SKM-1 (cell line): ENCODE data around the gene DHH.

Experiments
- DNase-seq: peaks from one replicate; lab custom pipeline; 2025; ENCODE audit not compliant: unreplicated experiment; lab: John Stamatoyannopoulos, UW

DHH gene

GRCh38 chr12:49051373-49051764 lies 43.2 kb downstream of the DHH start:
- no peak for DNase-seq

GRCh38 chr12:49050507-49051372 lies 43.9 kb downstream of the DHH start:
- DNase-seq, result no peak

DNA sequence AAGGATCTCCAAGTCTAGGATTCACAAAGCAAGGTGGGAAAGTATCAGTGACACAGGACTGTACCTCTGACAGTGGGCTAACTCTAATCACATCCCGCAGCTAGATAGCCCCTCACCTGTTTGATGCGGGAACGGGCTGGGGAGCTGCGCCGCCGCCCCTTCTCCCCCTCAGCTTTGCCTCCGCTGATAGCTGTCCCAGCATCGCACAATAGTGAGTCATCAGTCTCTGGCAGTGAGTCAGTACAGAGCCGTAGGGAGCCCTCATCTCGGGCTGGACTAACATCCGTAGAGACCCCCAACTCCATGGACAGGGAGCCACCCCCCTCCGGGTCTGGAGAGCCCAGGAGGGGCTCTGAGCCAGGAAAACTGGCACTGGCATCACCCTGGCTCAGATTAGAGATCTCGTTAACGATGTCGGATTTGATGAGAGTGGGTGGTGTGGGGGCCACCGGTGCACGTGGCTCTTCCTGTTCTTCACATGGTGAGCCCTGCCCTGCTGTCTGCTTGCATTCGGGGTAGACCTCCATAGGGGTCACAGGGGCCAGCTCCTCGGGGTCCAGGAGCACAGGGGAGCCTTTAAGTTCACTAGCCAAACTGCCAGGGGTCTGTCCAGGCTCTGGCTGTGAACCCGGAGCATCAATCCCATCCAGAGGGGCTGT lies 44.9 kb downstream of the DHH start:
- DNase-seq, result no peak

- DNase-seq, result no peak
Observed at GRCh38 chr12:49048953-49049352, 45.6 kb downstream of the DHH start.

GRCh38 chr12:49046129-49046895 lies 48.3 kb downstream of the DHH start:
- DNase-seq, result no peak

DNA sequence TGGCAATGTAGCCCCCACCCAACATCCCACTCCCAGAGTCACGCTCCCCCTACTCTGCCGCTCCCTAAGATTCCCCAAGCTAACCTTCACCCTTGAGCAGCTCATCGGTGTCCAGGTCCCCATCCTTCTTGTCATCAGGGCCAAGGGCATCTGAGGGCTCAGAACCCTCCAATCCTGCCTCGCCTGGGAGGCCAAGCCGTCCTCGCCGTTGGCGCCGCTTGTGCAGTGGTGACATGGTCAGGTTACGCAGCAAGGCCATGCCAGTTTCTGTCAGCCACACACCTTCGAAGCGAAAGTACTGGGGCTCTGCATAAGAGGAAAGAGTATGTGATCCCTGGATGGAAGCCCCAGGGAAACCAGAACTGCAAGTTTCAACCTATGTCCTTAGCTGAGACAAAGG lies 49.9 kb downstream of the DHH start:
- DNase-seq, result no peak

DNA sequence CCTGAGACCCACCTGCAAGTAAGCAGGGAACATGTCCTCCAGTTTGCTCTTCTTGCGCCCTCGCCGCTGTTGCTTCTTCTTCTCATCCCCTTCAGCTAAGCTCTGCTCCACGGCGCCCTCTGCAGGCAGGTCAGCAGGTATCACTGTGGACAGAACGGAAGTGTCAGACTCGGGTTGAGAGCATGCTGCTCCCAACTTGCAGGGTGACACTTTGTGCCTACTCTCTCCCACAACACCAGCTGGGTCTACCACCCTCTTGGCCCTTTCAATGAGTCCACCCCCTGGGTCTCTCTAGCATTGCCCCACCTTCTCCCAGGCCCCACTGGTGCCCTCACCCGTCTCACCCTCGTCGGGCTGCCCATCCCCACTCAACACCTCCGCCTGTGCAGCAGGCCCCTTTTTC lies 50.7 kb downstream of the DHH start:
- peak; percentile 20 for DNase-seq

DNA sequence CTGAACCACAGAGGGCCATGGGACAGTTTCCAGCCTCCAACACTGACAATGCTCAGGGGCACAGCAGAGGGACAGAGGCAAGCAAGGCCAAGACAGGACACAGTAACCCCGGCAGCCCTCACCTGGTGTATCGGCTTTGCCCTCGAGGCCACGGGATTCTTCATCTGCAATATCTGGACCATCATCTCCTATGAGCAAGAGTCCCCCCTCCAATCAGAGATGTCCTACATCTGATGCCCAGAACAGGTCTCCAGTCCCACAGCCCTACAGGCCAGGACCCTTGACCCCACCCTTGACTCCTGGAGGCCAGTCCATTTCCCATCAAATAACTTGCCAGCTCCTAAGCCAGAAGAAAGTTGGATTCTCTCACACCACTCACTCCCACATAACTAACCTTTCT lies 51.4 kb downstream of the DHH start:
- no peak for DNase-seq

GRCh38 chr12:49041881-49042484 lies 52.6 kb downstream of the DHH start:
- DNase-seq, result no peak

GRCh38 chr12:49041036-49041880 lies 53.3 kb downstream of the DHH start:
- no peak for DNase-seq

- DNase-seq, result no peak
Observed at GRCh38 chr12:49040364-49040855, 54.2 kb downstream of the DHH start.

GRCh38 chr12:49039421-49040363 lies 54.9 kb downstream of the DHH start:
- no peak for DNase-seq

DNA sequence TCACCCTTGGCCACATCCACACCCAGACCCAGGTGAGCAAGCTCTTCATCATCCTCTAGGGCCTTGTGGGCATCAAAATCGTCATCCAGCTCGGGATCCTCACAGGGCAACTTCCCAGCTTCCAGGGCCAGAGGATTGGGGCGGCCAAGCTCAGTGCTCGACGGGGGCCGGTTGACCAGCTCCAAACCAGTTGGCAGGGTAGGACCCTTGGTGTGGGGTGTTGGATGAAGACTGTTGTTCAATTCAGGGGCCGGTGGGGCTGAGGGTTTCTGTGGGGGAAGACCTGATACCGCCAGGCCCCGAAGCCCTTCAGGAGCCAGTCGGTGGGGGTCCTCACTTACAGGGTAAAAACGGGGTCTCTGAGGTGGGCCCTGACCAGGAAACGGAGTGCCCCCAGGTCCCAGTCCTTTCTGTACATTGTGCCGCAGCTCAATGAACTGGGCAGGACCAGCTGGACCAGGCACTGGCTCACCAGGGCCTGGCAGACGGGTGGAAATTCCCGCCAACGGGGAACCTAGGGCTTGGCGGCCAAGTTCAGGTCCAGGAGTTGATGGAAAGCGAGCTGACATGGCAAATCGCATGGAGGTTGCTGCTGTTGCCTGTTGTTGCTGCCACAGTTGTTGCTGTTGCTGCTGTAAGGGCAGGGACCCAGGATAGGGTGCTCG lies 56.2 kb downstream of the DHH start:
- no peak for DNase-seq

GRCh38 chr12:49037947-49038237 lies 56.7 kb downstream of the DHH start:
- DNase-seq, result no peak

DNA sequence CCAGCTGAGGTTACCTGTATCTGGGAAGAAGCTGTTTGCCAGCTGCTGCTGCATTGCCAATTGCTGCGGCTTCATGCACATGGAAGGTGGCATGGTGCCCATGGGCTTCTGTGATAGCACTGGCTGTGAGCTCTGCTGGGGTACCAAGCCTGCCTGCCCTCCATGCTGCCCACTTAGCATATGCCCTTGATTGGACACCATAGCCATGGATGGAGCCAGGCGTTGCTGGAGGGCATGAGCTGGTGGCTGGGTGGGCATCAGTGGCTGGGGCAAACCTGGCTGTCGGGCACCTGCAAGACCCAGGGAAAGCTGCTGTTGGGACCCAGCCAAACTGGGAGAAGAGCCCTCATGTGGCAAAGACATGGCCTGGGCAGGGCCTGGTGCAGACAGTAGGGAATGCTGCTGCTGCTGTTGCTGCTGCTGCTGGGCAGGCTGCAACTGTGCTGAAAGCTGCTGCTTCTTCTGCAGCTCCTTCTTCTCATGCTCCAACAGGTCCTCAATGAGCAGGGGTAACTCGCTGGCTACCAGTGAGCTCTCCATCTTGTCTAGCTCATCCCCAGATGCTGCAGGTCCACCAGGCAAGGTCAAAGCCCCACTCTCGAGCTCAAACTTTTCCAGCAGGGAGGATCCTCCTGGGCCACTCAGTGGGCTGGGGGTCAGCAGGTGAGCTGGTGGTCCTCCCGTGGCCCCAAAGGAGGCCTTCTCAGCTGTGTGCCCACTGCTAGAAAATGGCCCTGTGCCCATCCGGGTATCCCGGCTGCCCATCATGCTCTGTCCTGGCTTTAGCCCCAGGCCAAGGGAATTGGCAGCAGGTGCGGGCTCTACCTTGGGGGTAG lies 57.3 kb downstream of the DHH start:
- DNase-seq, result no peak
